IPS-18c (cell line): ENCODE measurements around the gene LYL1.
"Not testable (repeated sequence)": the region's sequence is repeated elsewhere in the genome, so short reads cannot be mapped to it uniquely, and the experiment has no call there.

ENCODE experiments used
- H3K4me3 ChIP-seq: 2 replicates; pipeline ENCODE4 v1.7.0; 2013; ENCODE audit warnings: low read depth, mild to moderate bottlenecking, low read length, moderate library complexity; ENCODE audit not compliant: insufficient read depth
- H3K9me3 ChIP-seq: one replicate; pipeline ENCODE4 v1.6.1; 2013; ENCODE audit warnings: mild to moderate bottlenecking, low read length, moderate library complexity; ENCODE audit not compliant: control insufficient read depth, insufficient read depth

Gene LYL1

GRCh38 chr19:13102666-13103580 lies at the start of gene LYL1:
Gene LYL1 (minus strand): TSS chr19:13102858. CDS start chr19:13101171, 1,687 bp downstream.
- Histone ChIP-seq H3K9me3 (no peaks in the 10 kb centered on the region), H3K4me3 (peak within 1 kb of the TSS; percentile 41)

- Histone ChIP-seq H3K9me3 (peaks cover 5% of the 10 kb centered on the region), H3K4me3 (peak overlapping the region; percentile 96)
These were observed 49.1 kb upstream of the LYL1 start for GRCh38 chr19:13151605-13152355.

- peak overlapping the region; percentile 96 for H3K4me3 ChIP-seq
- H3K9me3 ChIP-seq: peaks cover 5% of the 10 kb centered on the region
These were observed 48.4 kb upstream of the LYL1 start for GRCh38 chr19:13150931-13151604.

- peaks cover 5% of the 10 kb centered on the region for H3K9me3 ChIP-seq
- H3K4me3 ChIP-seq: peak within 1 kb of the TSS; percentile 96
These were observed 47.7 kb upstream of the LYL1 start, which contains the start of the genes IER2 and STX10 for GRCh38 chr19:13150187-13150930. Gene IER2 (plus strand): TSS chr19:13150411. CDS start chr19:13153187, 2,776 bp downstream. Gene STX10 (minus strand): TSS chr19:13150375. CDS start chr19:13150173, 202 bp downstream.

GRCh38 chr19:13149628-13150186 lies 47.0 kb upstream of the LYL1 start:
- Histone ChIP-seq H3K4me3 (peak overlapping the region; percentile 96), H3K9me3 (peaks cover 5% of the 10 kb centered on the region)

GRCh38 chr19:13149173-13149627 lies 46.5 kb upstream of the LYL1 start:
- not testable (repeated sequence) for H3K9me3 ChIP-seq
- peak overlapping the region; percentile 96 for H3K4me3 ChIP-seq

- H3K4me3 ChIP-seq: no peak overlapping the region
- peaks cover 6% of the 10 kb centered on the region for H3K9me3 ChIP-seq
These were observed 44.3 kb upstream of the LYL1 start for GRCh38 chr19:13146763-13147563.

GRCh38 chr19:13139633-13140311 lies 37.1 kb upstream of the LYL1 start:
- H3K4me3 ChIP-seq: no peak overlapping the region
- H3K9me3 ChIP-seq: peaks cover 4% of the 10 kb centered on the region

- H3K9me3 ChIP-seq: peaks cover under 1% of the 10 kb centered on the region
- H3K4me3 ChIP-seq: no peak overlapping the region
These were observed 36.2 kb upstream of the LYL1 start for GRCh38 chr19:13138916-13139198.

- H3K9me3 ChIP-seq: no peaks in the 10 kb centered on the region
- no peak overlapping the region for H3K4me3 ChIP-seq
These were observed 35.7 kb upstream of the LYL1 start for GRCh38 chr19:13138171-13138915.

GRCh38 chr19:13137290-13137794 lies 34.7 kb upstream of the LYL1 start:
- no peaks in the 10 kb centered on the region for H3K9me3 ChIP-seq
- no peak overlapping the region for H3K4me3 ChIP-seq

- Histone ChIP-seq H3K4me3 (no peak overlapping the region), H3K9me3 (no peaks in the 10 kb centered on the region)
These were observed 32.7 kb upstream of the LYL1 start for GRCh38 chr19:13135068-13136062.

- no peak overlapping the region for H3K4me3 ChIP-seq
- H3K9me3 ChIP-seq: no peaks in the 10 kb centered on the region
These were observed 32.0 kb upstream of the LYL1 start for GRCh38 chr19:13134626-13135025.
